AG09309 (cell line): ENCODE measurements around the gene COL20A1.
"Not testable (repeated sequence)": the region's sequence is repeated elsewhere in the genome, so short reads cannot be mapped to it uniquely, and the experiment has no call there.

ENCODE experiments used
- DNase-seq: peaks from one replicate; pipeline ENCODE4 v3.0.0-alpha.2; 2010; ENCODE audit warnings: low read depth
- H3K4me3 ChIP-seq: 2 replicates; pipeline ENCODE4 v1.5.1; 2011; ENCODE audit warnings: mild to moderate bottlenecking, low read depth, low read length, moderate library complexity; ENCODE audit not compliant: control insufficient read depth
- CTCF ChIP-seq: IDR thresholded peaks from 2 replicates; pipeline ENCODE4 v1.5.1; 2011; ENCODE audit warnings: mild to moderate bottlenecking, low read depth, low read length, inconsistent platforms; ENCODE audit not compliant: insufficient read depth, control insufficient read depth; ENCODE audit errors: missing control alignments

The COL20A1 gene

GRCh38 chr20:63249891-63250290 is 43.1 kb upstream of the COL20A1 start:
- no peak overlapping the region for H3K4me3 ChIP-seq
- TF ChIP-seq CTCF: no peak
- DNase-seq: no peak

GRCh38 chr20:63251350-63251749 is 41.6 kb upstream of the COL20A1 start:
- not testable (repeated sequence) for DNase-seq, H3K4me3 ChIP-seq
- peak; percentile 31 for TF ChIP-seq CTCF

GRCh38 chr20:63252284-63252711 is 40.7 kb upstream of the COL20A1 start:
- H3K4me3 ChIP-seq: no peak overlapping the region
- DNase-seq: no peak
- TF ChIP-seq CTCF: no peak

- TF ChIP-seq CTCF: no peak
- H3K4me3 ChIP-seq: no peak overlapping the region
- DNase-seq: no peak
These were observed 39.9 kb upstream of the COL20A1 start for GRCh38 chr20:63253065-63253437.

GRCh38 chr20:63253438-63254231 is 39.4 kb upstream of the COL20A1 start:
- no peak overlapping the region for H3K4me3 ChIP-seq
- no peak for DNase-seq
- no peak for TF ChIP-seq CTCF

GRCh38 chr20:63254232-63254605 is 38.8 kb upstream of the COL20A1 start, which contains the start of gene NKAIN4:
NKAIN4 (minus strand) TSS chr20:63254463; CDS start chr20:63254450, 13 bp downstream.
- no peak for TF ChIP-seq CTCF
- DNase-seq: no peak
- no peak within 1 kb of the TSS for H3K4me3 ChIP-seq
